ENCODE measurements around the gene MAP6.
A peak's percentile ranks its signal among the peaks of the same experiment; 100 is the strongest.

MAP6 gene

DNA sequence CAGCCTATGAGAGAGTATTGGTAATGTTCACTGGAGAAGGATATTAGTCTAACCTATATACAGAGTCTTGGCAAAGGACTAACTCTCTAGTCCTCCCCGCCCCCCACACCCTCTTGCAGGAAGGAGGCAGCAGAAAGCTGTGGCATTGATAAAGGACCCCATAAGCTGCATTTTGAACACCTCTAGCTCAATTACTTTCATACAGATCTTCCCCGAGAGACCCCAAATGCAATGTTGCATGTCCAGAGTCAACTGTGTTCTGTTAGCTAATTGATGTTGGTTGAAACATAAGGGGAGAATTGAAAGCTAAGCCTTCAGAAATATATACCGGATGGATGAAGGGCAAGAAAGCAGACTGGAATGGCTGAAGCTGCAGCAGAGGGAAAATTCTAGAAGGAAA is 2.8 kb downstream of the MAP6 start:
- no peak for DNase-seq

- no peak for DNase-seq
Observed at GRCh38 chr11:75665126-75665525, 3.7 kb downstream of the MAP6 start.

GRCh38 chr11:75664389-75664788 is 4.4 kb downstream of the MAP6 start:
- no peak for DNase-seq

- DNase-seq = no peak
Observed at GRCh38 chr11:75663808-75664207, 5.0 kb downstream of the MAP6 start.

GRCh38 chr11:75659836-75660235 is 9.0 kb downstream of the MAP6 start:
- DNase-seq = peak; percentile 12

GRCh38 chr11:75656044-75656727 is 12.7 kb downstream of the MAP6 start:
- peak; percentile 34 for DNase-seq

DNA sequence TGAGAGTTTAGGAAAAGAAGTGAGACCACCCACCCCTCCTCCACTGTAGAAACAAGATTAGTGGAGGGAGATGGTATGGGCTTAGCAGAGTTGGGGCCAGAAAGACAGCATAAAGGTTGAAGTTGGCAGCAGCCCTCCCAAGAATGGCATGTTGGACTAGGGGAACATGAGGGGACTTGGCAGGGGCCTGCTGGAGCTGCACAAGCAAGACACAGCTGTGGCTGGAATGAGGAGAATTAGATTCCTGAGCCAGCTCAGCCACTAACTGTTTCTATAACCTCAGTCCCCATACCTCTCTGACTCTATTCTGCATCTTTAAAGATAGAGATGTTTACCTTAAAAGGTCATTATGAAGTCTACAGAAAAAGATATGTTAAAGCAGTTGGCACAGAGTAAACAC is 13.2 kb downstream of the MAP6 start:
- peak; percentile 78 for DNase-seq

- peak; percentile 79 for DNase-seq
Observed at GRCh38 chr11:75654314-75654713, 14.5 kb downstream of the MAP6 start.

- no peak for DNase-seq
Observed at GRCh38 chr11:75653532-75653931, 15.3 kb downstream of the MAP6 start.

GRCh38 chr11:75652936-75653335 is 15.9 kb downstream of the MAP6 start:
- no peak for DNase-seq

DNA sequence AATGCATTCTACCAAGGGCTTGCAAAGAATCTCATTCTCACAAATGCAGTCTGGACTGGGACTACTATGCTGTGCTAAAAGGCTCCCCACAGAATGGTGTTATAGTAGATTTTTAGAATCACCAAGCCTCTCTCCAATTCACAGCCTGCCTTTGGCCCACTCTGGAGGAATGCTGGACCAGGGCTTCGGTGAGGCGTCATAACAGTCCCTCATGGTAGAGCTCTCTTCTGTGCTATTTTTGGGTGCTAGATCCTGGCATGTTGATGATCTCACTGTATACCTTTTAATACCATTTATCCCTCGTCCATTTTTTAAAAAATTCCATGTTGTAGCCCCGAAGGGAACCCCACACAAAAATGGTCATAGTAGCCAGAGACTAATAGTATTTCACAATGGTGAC is 17.6 kb downstream of the MAP6 start:
- DNase-seq = no peak

DNA sequence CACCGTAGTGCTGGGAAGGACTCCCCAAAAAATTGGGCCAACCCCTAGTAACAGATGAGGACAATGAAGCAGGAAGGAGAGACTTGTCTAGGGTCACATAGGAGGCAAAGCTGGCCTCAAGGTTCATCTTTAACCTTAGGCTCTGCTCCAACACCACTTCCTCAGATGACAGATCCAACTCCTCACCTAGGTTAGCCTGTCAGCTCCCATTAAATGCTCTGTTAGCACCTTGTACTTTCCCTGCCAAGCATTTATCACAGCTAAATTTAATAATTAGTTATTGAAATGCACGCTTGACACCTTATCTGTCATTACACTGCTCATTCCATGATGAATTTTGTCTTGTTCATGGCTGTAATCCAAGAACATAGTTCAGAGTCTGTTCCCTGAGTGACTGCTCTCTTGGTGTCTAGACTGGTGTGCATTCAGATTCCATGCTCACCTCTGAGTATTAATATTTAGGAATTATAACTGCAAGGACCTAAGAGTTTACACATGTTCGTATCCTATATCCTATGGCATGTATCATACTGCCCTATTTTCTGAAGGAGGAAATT is 18.6 kb downstream of the MAP6 start:
- no peak for DNase-seq

DNA sequence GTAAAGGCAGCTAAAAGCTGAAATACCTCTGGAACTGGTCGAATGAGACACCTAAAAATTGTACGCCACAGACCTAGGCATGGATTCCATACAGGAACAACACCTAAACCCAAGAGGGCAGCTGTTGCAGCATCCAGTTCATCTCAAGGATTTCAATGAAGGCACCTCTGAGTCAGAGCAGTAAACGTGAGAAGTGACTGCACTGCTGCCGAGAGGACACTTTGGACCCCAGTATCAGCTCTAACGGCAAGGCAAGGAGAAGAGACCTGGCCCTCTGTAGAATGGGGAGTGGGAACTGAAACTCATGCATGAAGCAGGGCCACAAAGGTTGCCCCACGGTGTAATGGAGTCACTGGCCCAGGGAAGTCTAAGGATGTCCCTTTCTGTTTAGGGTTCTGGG is 23.9 kb downstream of the MAP6 start:
- DNase-seq = no peak

GRCh38 chr11:75644370-75644769 is 24.5 kb downstream of the MAP6 start:
- no peak for DNase-seq

GRCh38 chr11:75642402-75643113 is 26.3 kb downstream of the MAP6 start:
- DNase-seq = no peak

DNA sequence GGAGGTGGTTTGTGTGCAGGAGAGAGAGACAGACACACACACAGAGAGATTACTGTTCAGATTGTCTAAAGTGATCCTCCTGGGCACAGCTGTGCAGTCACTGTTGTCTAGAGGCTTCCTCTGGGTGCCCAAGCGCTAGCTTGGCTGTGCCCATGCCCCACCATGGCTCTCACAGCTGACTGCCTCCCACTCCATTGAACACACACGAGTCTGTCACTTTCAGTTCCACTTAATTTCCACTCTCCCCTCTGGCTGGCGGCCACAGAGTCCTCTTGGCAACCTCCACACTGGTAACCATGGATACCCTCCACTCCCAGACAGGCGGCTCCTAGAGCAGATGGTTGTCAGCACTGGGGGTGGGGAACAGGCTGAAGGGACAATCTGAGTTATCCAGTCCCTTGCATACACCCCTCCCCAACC is 29.1 kb downstream of the MAP6 start:
- peak; percentile 58 for DNase-seq

- no peak for DNase-seq
Observed at GRCh38 chr11:75637998-75638397, 30.8 kb downstream of the MAP6 start.

GRCh38 chr11:75635066-75635862 is 33.6 kb downstream of the MAP6 start:
- DNase-seq = peak; percentile 70

DNA sequence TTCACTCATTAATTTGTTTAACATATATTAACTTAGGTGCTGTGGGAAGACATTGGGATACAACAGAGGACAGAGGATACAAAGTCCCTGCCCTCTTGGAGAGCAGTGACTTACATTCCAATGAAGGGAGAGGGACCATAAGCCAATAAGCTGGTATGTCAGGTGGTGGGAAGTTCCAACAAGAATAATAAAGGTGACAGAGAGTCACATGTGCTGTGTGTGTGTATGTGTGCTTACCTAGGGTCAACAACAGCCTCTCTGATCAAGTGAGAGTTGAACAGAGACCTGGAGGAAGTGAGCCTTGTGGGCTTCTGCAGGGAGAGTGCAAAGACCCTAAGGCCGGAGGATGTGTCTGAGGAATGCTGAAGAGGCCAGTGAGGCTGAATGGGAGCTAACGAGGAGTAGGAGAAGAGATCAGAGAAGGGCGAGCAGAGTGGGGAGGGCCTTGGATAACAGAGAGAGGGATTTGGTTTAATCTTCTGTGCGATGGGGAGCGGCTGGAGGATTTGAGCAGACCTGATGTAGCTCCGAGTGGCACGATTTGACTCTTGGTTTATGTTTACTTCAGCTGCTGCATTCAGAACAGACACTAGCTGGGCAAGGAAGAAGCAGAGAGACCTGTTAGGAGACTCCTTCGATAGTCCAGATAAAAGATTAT is 35.3 kb downstream of the MAP6 start:
- no peak for DNase-seq

GRCh38 chr11:75632962-75633361 is 35.9 kb downstream of the MAP6 start:
- DNase-seq = peak; percentile 24

- no peak for DNase-seq
Observed at GRCh38 chr11:75632450-75632849, 36.4 kb downstream of the MAP6 start.

GRCh38 chr11:75631086-75631730 is 37.6 kb downstream of the MAP6 start:
- DNase-seq = no peak

All from fibroblast of upper back skin (primary cell).